Measurements from ENCODE around the gene RANBP17. TPM values are rescaled to one million over a fixed set of nuclear protein-coding genes. Genes with fewer than 3 reads are reported as not detected.

RANBP17 gene
- total RNA-seq, 1 experiment from 2014 or later, result 6.0 TPM

GRCh38 chr5:171283753-171284152 is 421.9 kb downstream of the RANBP17 start:
- ATAC-seq, result no peak

GRCh38 chr5:171285465-171285864 is 423.6 kb downstream of the RANBP17 start:
- ChIA-PET CTCF (no interaction called here), POLR2A (ENCODE audit: unreplicated experiment) (no interaction called here)
- H3K4me3 ChIP-seq (ENCODE audit: low read length), result no peak overlapping the region
- no peak overlapping the region for H2AFZ ChIP-seq (ENCODE audit: low read length)
- no peaks in the 10 kb centered on the region for H3K79me2 ChIP-seq (ENCODE audit: low read length)
- intact Hi-C loops (cut with micrococcal nuclease), result no loop called here
- H3K9me2 ChIP-seq (replicated peaks; ENCODE audit: low read length), result no peaks in the 10 kb centered on the region
- H3K4me1 ChIP-seq (ENCODE audit: insufficient read depth, low read length), result no peaks in the 10 kb centered on the region
- no peaks in the 10 kb centered on the region for H4K20me1 ChIP-seq (ENCODE audit: low read length)
- no peaks in the 10 kb centered on the region for H3F3A ChIP-seq (ENCODE audit: low read length, unreplicated experiment)
- no peak for TF ChIP-seq CTCF (conservative IDR thresholded peaks at IDR 0.05; ENCODE audit: low read depth, low read length)
- no peak for TF ChIP-seq EZH2 (IDR thresholded peaks at IDR 0.05; ENCODE audit: low read length, unreplicated experiment)
- no peak for TF ChIP-seq EZH2phosphoT487 (IDR thresholded peaks at IDR 0.05; ENCODE audit: borderline replicate concordance, low read length)
- H3K27ac ChIP-seq (ENCODE audit: low read length), result no peak overlapping the region
- no TSS peak for BruUV-seq (replicated peaks)
- H3K9ac ChIP-seq (ENCODE audit: low read length), result no peak overlapping the region
- no peaks in the 10 kb centered on the region for H3K9me3 ChIP-seq (ENCODE audit: low read length)
- no peaks in the 10 kb centered on the region for H3K27me3 ChIP-seq (ENCODE audit: low read length)
- no peak overlapping the region for H3K4me2 ChIP-seq (ENCODE audit: low read length)
- ATAC-seq (no peak), DNase-seq (no peak)
- H3K36me3 ChIP-seq (ENCODE audit: low read depth, low read length), result no peaks in the 10 kb centered on the region

More at GRCh38 chr5:171283753-171284152, 421.9 kb downstream of the RANBP17 start:
- TF ChIP-seq EZH2phosphoT487 (IDR thresholded peaks at IDR 0.05; ENCODE audit: borderline replicate concordance, low read length) (no peak), CTCF (conservative IDR thresholded peaks at IDR 0.05; ENCODE audit: low read depth, low read length) (no peak), EZH2 (IDR thresholded peaks at IDR 0.05; ENCODE audit: low read length, unreplicated experiment) (no peak)
- POLR2A ChIA-PET (ENCODE audit: unreplicated experiment), result no interaction called here
- H3K36me3 ChIP-seq (ENCODE audit: low read depth, low read length), result no peaks in the 10 kb centered on the region
- no peak overlapping the region for H3K4me2 ChIP-seq (ENCODE audit: low read length)
- no peaks in the 10 kb centered on the region for H3F3A ChIP-seq (ENCODE audit: low read length, unreplicated experiment)
- no peak overlapping the region for H3K27ac ChIP-seq (ENCODE audit: low read length)
- H3K79me2 ChIP-seq (ENCODE audit: low read length), result no peaks in the 10 kb centered on the region
- intact Hi-C loops (cut with micrococcal nuclease), result no loop called here
- no peaks in the 10 kb centered on the region for H3K27me3 ChIP-seq (ENCODE audit: low read length)
- no peak overlapping the region for H3K4me3 ChIP-seq (ENCODE audit: low read length)
- H3K9me3 ChIP-seq (ENCODE audit: low read length), result no peaks in the 10 kb centered on the region
- no TSS peak for BruUV-seq (replicated peaks)
- CTCF ChIA-PET, result no interaction called here
- no peak for DNase-seq
- H4K20me1 ChIP-seq (ENCODE audit: low read length), result no peaks in the 10 kb centered on the region
- H2AFZ ChIP-seq (ENCODE audit: low read length), result no peak overlapping the region
- no peaks in the 10 kb centered on the region for H3K4me1 ChIP-seq (ENCODE audit: insufficient read depth, low read length)
- no peaks in the 10 kb centered on the region for H3K9me2 ChIP-seq (replicated peaks; ENCODE audit: low read length)
- H3K9ac ChIP-seq (ENCODE audit: low read length), result no peak overlapping the region

GRCh38 chr5:171288066-171288465 is 426.2 kb downstream of the RANBP17 start:
- DNase-seq (no peak), ATAC-seq (no peak)
- no peaks in the 10 kb centered on the region for H3K9me3 ChIP-seq (ENCODE audit: low read length)
- no peak overlapping the region for H3K9ac ChIP-seq (ENCODE audit: low read length)
- intact Hi-C loops (cut with micrococcal nuclease), result no loop called here
- H2AFZ ChIP-seq (ENCODE audit: low read length), result no peak overlapping the region
- H3K4me1 ChIP-seq (ENCODE audit: insufficient read depth, low read length), result no peaks in the 10 kb centered on the region
- H3F3A ChIP-seq (ENCODE audit: low read length, unreplicated experiment), result no peaks in the 10 kb centered on the region
- no TSS peak for BruUV-seq (replicated peaks)
- no peaks in the 10 kb centered on the region for H3K9me2 ChIP-seq (replicated peaks; ENCODE audit: low read length)
- ChIA-PET POLR2A (ENCODE audit: unreplicated experiment) (no interaction called here), CTCF (no interaction called here)
- H3K36me3 ChIP-seq (ENCODE audit: low read depth, low read length), result no peaks in the 10 kb centered on the region
- no peaks in the 10 kb centered on the region for H3K79me2 ChIP-seq (ENCODE audit: low read length)
- no peak overlapping the region for H3K27ac ChIP-seq (ENCODE audit: low read length)
- H3K4me3 ChIP-seq (ENCODE audit: low read length), result no peak overlapping the region
- H4K20me1 ChIP-seq (ENCODE audit: low read length), result no peaks in the 10 kb centered on the region
- H3K27me3 ChIP-seq (ENCODE audit: low read length), result no peaks in the 10 kb centered on the region
- H3K4me2 ChIP-seq (ENCODE audit: low read length), result no peak overlapping the region
- TF ChIP-seq CTCF (conservative IDR thresholded peaks at IDR 0.05; ENCODE audit: low read depth, low read length) (no peak), EZH2phosphoT487 (IDR thresholded peaks at IDR 0.05; ENCODE audit: borderline replicate concordance, low read length) (no peak), EZH2 (IDR thresholded peaks at IDR 0.05; ENCODE audit: low read length, unreplicated experiment) (no peak)
